Endothelial cell of umbilical vein (primary cell): ENCODE measurements around the gene ANKRD60. TPM values are rescaled to one million over a fixed set of nuclear protein-coding genes. Genes with fewer than 3 reads are reported as not detected.

Experiments
- BruUV-seq: library from RNA; stranded (reverse); fragments of 400-500 nt; replicated peaks from 2 replicates; lab custom pipeline; 2021; lab: Mats Ljungman, UMichigan
- CTCF ChIA-PET: fragments of 300-600, 350-600 bp; sonication (Branson Sonifier 250); formaldehyde crosslinking; loops from one replicate; lab custom pipeline; 2021; ENCODE audit warnings: antibody characterized with exemption, inconsistent platforms; lab: Charles Lee
- POLR2A ChIA-PET: fragments of 300-600, 350-600 bp; sonication (Branson Sonifier 250); formaldehyde crosslinking; loops from one replicate; lab custom pipeline; 2021; ENCODE audit warnings: antibody characterized with exemption, inconsistent platforms; lab: Charles Lee
- DNase-seq: peaks from one replicate; pipeline ENCODE4 v3.0.0-alpha.2; 2011; ENCODE audit warnings: low read depth, low spot score
- FAIRE-seq: peaks from 2 replicates; lab custom pipeline; 2011; peaks lifted over from hg19 to GRCh38; lab: Jason Lieb, UNC
- H2AFZ ChIP-seq: 2 replicates; pipeline ENCODE4 v1.6.0; 2012; ENCODE audit warnings: low read depth, low read length, control low read depth, inconsistent platforms
- H3K27ac ChIP-seq: 2 replicates; pipeline ENCODE4 v1.5.1; 2011; ENCODE audit warnings: low read depth, mild to moderate bottlenecking, control low read depth, low read length, moderate library complexity; ENCODE audit not compliant: insufficient read depth
- H3K27me3 ChIP-seq, 2 experiments: 2 replicates each; pipeline versions ENCODE4 v1.6.0 to v1.6.1; 2011; ENCODE audit warnings: low read length in 2 of 2, mixed read lengths in 1 of 2; ENCODE audit not compliant: control insufficient read depth in 2 of 2, insufficient read depth in 2 of 2
- H3K36me3 ChIP-seq, 2 experiments: 2 replicates in 1 of 2; 3 replicates in 1 of 2; pipeline ENCODE4 v1.5.1; 2011; ENCODE audit warnings: low read length in 2 of 2, mild to moderate bottlenecking in 1 of 2, moderate library complexity in 1 of 2; ENCODE audit not compliant: control insufficient read depth in 2 of 2, insufficient read depth in 2 of 2; ENCODE audit errors: extremely low read depth in 1 of 2
- H3K4me1 ChIP-seq: 3 replicates; pipeline ENCODE4 v1.5.1; 2011; ENCODE audit warnings: mild to moderate bottlenecking, low read length; ENCODE audit not compliant: control insufficient read depth, insufficient read depth; ENCODE audit errors: extremely low read depth
- H3K4me2 ChIP-seq: 2 replicates; pipeline ENCODE4 v1.6.1; 2011; ENCODE audit warnings: low read length, control low read depth, mixed read lengths; ENCODE audit not compliant: insufficient read depth
- H3K4me3 ChIP-seq, 3 experiments: fragments of 200-600 bp in 1 of 3; sonication (generic), shearing (Covaris generic) in 1 of 3; replicated peaks in 1 of 3; 2 replicates each; pipeline ENCODE4 v1.5.1; 2011 to 2016; ENCODE audit warnings: control low read depth in 3 of 3, low read length in 3 of 3, mild to moderate bottlenecking in 2 of 3, inconsistent platforms in 1 of 3, low read depth in 1 of 3, moderate library complexity in 1 of 3; ENCODE audit not compliant: insufficient read depth in 1 of 3
- H3K79me2 ChIP-seq: 2 replicates; pipeline ENCODE4 v1.6.0; 2012; ENCODE audit warnings: low read length, inconsistent platforms; ENCODE audit not compliant: control insufficient read depth, insufficient read depth
- H3K9ac ChIP-seq: replicated peaks from 2 replicates; pipeline ENCODE3; 2011; ENCODE audit warnings: low read length, control low read depth; ENCODE audit not compliant: insufficient read depth; ENCODE audit errors: extremely low read depth
- H3K9me1 ChIP-seq: replicated peaks from 3 replicates; pipeline ENCODE4 v1.6.0; 2011; ENCODE audit warnings: mild to moderate bottlenecking, low read length; ENCODE audit not compliant: control insufficient read depth, insufficient read depth; ENCODE audit errors: extremely low read depth
- H3K9me3 ChIP-seq: replicated peaks from 2 replicates; pipeline ENCODE4 v1.5.1; 2012; ENCODE audit warnings: low read length, inconsistent platforms; ENCODE audit not compliant: control insufficient read depth, insufficient read depth
- H4K20me1 ChIP-seq: replicated peaks from 2 replicates; pipeline ENCODE3; 2011; ENCODE audit warnings: mild to moderate bottlenecking, low read length; ENCODE audit not compliant: control insufficient read depth, insufficient read depth; ENCODE audit errors: extremely low read depth
- EZH2 ChIP-seq: IDR thresholded peaks from 2 replicates; pipeline ENCODE4 v1.6.1; 2012; ENCODE audit warnings: borderline replicate concordance, low read depth, mild to moderate bottlenecking, moderate library complexity, low read length, inconsistent platforms; ENCODE audit not compliant: severe bottlenecking
- FOS ChIP-seq: IDR thresholded peaks from 2 replicates; pipeline ENCODE4 v1.6.1; 2011; ENCODE audit warnings: mild to moderate bottlenecking, low read length, moderate library complexity, borderline replicate concordance; ENCODE audit not compliant: insufficient read depth
- GATA2 ChIP-seq: IDR thresholded peaks from 2 replicates; pipeline ENCODE4 v1.7.0; 2011; ENCODE audit warnings: low read depth, mild to moderate bottlenecking, moderate library complexity, mixed read lengths, low read length; ENCODE audit not compliant: insufficient read length, insufficient read depth
- JUN ChIP-seq: IDR thresholded peaks from 2 replicates; pipeline ENCODE4 v1.6.1; 2011; ENCODE audit warnings: borderline replicate concordance, low read depth; ENCODE audit not compliant: insufficient read length, insufficient read depth
- MYC ChIP-seq: IDR thresholded peaks from one replicate; pipeline ENCODE4 v1.6.1; 2011; ENCODE audit warnings: mild to moderate bottlenecking, low read depth, low read length
- POLR2A ChIP-seq: IDR thresholded peaks from 2 replicates; pipeline ENCODE4 v1.6.1; 2012; ENCODE audit warnings: low read depth, mild to moderate bottlenecking, control low read depth, low read length
- POLR2AphosphoS5 ChIP-seq: IDR thresholded peaks from 2 replicates; pipeline ENCODE4 v1.6.1; 2012; ENCODE audit warnings: low read depth, mild to moderate bottlenecking, control low read depth, low read length, moderate library complexity; ENCODE audit not compliant: insufficient read depth
- dilution Hi-C: fragments of 300-500 bp; cut with MboI; formaldehyde crosslinking; loops from one replicate; pipeline ENCODE4 v1.15.0; 2019; ENCODE audit warnings: low sequenced_read_pairs; ENCODE audit not compliant: extremely low pct_ligation_motif_present
- intact Hi-C: fragments of 100-400 bp; cut with micrococcal nuclease; formaldehyde crosslinking; loops from one replicate; pipeline ENCODE4 v1.10.0; 2022
- polyA plus RNA-seq, 4 experiments: library from polyadenylated mRNA; depleted of rRNA in 3 of 4; stranded (reverse) in 3 of 4; unstranded in 1 of 4; fragments of >200 nt; gene quantifications; 2 replicates each; pipeline versions ENCODE4 v1.2.1 to v1.2.3, GENCODE V29; 2011 to 2012; ENCODE audit warnings: missing spikeins in 1 of 4
- total RNA-seq: library from RNA; stranded (reverse); gene quantifications from 2 replicates; pipeline ENCODE4 v1.2.3, GENCODE V29; 2021
- TF ChIP-seq, protein P1 (sequence below), 2 donors: IDR thresholded peaks; 1 replicate in 1 of 2; 2 replicates in 1 of 2; pipeline ENCODE4 v1.5.1; 2011; ENCODE audit warnings: low read length in 2 of 2, mild to moderate bottlenecking in 2 of 2, moderate library complexity in 2 of 2, control low read depth in 1 of 2, inconsistent platforms in 1 of 2, low read depth in 1 of 2; ENCODE audit not compliant: insufficient read depth in 1 of 2; ENCODE audit errors: extremely low read depth in 1 of 2
- TF ChIP-seq, protein P2 (sequence below): IDR thresholded peaks from 2 replicates; pipeline ENCODE4 v1.6.1; 2011; ENCODE audit not compliant: insufficient read depth, insufficient read length

The ANKRD60 gene
- total and polyA plus RNA-seq, 2 donors (not counting 3 experiments of a cell fraction or from before 2014, with no cell fraction given), result not detected

DNA sequence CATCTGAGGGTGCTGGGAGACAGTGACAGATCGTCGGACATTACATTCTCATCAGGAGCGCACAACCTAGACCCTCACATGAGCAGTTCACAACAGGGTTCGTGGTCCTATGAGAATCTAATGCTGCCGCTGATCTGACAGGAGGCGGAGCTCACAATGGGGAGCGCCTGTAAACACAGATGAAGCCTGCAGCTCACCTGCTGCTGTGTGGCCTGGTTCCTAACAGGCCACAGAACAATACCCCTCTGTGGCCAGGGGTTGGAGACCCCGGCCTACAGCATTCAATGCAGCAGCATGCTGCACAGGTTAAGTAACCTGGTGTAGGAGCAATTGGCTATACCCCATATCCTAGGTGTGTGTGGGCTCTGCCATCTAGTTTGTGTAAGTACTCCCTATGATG lies 19.5 kb downstream of the ANKRD60 start:
- CTCF ChIA-PET, result interaction anchor here (1.1 to 6.8 kb wide), 9 partner anchors 11 to 1118 kb away, joined by 4 to 54 read pairs (median 6); no protein-coding TSS in a partner anchor
- Histone ChIP-seq H3K9me1 (no peaks in the 10 kb centered on the region), H4K20me1 (no peaks in the 10 kb centered on the region), H2AFZ (no peak overlapping the region), H3K79me2 (no peaks in the 10 kb centered on the region), H3K9ac (no peak overlapping the region), H3K27ac (no peak overlapping the region), H3K36me3 (no peaks in the 10 kb centered on the region), H3K4me2 (no peak overlapping the region), H3K27me3 (no peaks in the 10 kb centered on the region), H3K4me3 (no peak overlapping the region), H3K4me1 (no peaks in the 10 kb centered on the region), H3K9me3 (no peaks in the 10 kb centered on the region)
- FAIRE-seq (no peak), DNase-seq (no peak)
- dilution Hi-C loops, result no loop called here
- POLR2A ChIA-PET, result no interaction called here
- intact Hi-C loops, result loop anchor here (1.0 kb wide), 4 partner anchors 17 to 612 kb away; no protein-coding TSS in a partner anchor
- TF ChIP-seq POLR2AphosphoS5 (no peak), EZH2 (no peak), MYC (no peak), FOS (no peak), POLR2A (no peak), GATA2 (no peak), JUN (no peak)
- TF ChIP-seq, protein P1, sequence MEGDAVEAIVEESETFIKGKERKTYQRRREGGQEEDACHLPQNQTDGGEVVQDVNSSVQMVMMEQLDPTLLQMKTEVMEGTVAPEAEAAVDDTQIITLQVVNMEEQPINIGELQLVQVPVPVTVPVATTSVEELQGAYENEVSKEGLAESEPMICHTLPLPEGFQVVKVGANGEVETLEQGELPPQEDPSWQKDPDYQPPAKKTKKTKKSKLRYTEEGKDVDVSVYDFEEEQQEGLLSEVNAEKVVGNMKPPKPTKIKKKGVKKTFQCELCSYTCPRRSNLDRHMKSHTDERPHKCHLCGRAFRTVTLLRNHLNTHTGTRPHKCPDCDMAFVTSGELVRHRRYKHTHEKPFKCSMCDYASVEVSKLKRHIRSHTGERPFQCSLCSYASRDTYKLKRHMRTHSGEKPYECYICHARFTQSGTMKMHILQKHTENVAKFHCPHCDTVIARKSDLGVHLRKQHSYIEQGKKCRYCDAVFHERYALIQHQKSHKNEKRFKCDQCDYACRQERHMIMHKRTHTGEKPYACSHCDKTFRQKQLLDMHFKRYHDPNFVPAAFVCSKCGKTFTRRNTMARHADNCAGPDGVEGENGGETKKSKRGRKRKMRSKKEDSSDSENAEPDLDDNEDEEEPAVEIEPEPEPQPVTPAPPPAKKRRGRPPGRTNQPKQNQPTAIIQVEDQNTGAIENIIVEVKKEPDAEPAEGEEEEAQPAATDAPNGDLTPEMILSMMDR (IDR thresholded peaks at IDR 0.05; ENCODE audit: extremely low read depth in 1 of 2, insufficient read depth in 1 of 2, low read depth in 1 of 2, low read length in 2 of 2), result no peak
- TF ChIP-seq, protein P2, sequence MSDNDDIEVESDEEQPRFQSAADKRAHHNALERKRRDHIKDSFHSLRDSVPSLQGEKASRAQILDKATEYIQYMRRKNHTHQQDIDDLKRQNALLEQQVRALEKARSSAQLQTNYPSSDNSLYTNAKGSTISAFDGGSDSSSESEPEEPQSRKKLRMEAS, result no peak
- no TSS peak for BruUV-seq
